ENCODE results near the gene SPACA6. TPM values are rescaled to one million over a fixed set of nuclear protein-coding genes. Genes with fewer than 3 reads are reported as not detected.

SPACA6 gene
- total and polyA plus RNA-seq, 2 experiments from 2014 or later = 5.1 to 11.5 TPM

DNA sequence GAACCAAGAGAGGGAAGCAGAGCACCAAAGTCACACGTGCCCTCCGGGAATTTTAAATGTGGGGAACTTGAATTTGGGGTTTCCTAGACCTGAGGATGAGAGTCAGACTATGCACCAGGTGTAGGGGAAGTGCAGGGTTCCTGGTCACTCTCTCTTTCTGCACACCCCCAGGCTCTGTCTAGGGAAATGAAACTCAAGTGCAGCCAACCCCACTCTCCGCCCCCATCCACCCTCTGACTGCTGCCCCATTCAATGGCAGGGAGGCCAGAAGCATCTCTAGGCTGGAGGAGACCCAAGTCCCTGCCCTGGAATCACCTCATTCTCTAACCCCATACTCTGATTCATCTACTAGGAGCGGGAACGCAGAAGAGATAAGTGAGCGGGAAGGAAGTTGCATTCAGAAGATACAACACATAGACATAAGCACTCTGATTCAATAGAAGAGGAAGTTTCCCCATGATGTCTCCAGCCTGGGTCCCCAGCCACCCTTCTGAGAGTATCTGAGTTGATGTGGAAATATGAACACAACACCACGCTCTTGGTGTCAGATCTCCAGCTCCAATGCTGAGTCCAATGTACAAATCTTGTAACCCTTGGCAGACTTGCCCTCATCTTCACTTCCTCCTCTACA is 41.8 kb upstream of the SPACA6 start:
- Histone ChIP-seq H3K4me3 (no peak overlapping the region), H3K27me3 (ENCODE audit: insufficient read depth) (no peaks in the 10 kb centered on the region), H3K27ac (ENCODE audit: low read depth) (no peak overlapping the region), H3K4me2 (no peak overlapping the region), H3K79me2 (replicated peaks; ENCODE audit: insufficient read depth) (no peaks in the 10 kb centered on the region), H4K20me1 (replicated peaks; ENCODE audit: insufficient read depth) (no peaks in the 10 kb centered on the region), H3F3A (replicated peaks; ENCODE audit: low read depth) (no peaks in the 10 kb centered on the region), H3K9me2 (ENCODE audit: insufficient read depth) (0 out of 2 replicates have a peak, but pooled peaks cover 5% of the 10 kb centered on the region), H3K36me3 (ENCODE audit: insufficient read depth) (no peaks in the 10 kb centered on the region), H2AFZ (no peak overlapping the region), H3K4me1 (ENCODE audit: insufficient read depth) (no peaks in the 10 kb centered on the region)
- H3K36me3 Mint-ChIP-seq (ENCODE audit: low read depth) = peaks cover 14% of the 10 kb centered on the region
- peaks cover 2% of the 10 kb centered on the region for H3K27me3 Mint-ChIP-seq (ENCODE audit: insufficient read depth, low read depth, poor library complexity)
- peaks cover 85% of the 10 kb centered on the region for H3K9me3 Mint-ChIP-seq
- H3K27ac Mint-ChIP-seq = no peak overlapping the region
- TF ChIP-seq JUNB (IDR thresholded peaks at IDR 0.05; ENCODE audit: unreplicated experiment) = no peak
- TF ChIP-seq, protein P1, sequence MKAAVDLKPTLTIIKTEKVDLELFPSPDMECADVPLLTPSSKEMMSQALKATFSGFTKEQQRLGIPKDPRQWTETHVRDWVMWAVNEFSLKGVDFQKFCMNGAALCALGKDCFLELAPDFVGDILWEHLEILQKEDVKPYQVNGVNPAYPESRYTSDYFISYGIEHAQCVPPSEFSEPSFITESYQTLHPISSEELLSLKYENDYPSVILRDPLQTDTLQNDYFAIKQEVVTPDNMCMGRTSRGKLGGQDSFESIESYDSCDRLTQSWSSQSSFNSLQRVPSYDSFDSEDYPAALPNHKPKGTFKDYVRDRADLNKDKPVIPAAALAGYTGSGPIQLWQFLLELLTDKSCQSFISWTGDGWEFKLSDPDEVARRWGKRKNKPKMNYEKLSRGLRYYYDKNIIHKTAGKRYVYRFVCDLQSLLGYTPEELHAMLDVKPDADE (IDR thresholded peaks at IDR 0.05) = no peak
- TF ChIP-seq POLR2AphosphoS5 (IDR thresholded peaks at IDR 0.05; ENCODE audit: low read depth) = no peak
- TF ChIP-seq, protein P2, sequence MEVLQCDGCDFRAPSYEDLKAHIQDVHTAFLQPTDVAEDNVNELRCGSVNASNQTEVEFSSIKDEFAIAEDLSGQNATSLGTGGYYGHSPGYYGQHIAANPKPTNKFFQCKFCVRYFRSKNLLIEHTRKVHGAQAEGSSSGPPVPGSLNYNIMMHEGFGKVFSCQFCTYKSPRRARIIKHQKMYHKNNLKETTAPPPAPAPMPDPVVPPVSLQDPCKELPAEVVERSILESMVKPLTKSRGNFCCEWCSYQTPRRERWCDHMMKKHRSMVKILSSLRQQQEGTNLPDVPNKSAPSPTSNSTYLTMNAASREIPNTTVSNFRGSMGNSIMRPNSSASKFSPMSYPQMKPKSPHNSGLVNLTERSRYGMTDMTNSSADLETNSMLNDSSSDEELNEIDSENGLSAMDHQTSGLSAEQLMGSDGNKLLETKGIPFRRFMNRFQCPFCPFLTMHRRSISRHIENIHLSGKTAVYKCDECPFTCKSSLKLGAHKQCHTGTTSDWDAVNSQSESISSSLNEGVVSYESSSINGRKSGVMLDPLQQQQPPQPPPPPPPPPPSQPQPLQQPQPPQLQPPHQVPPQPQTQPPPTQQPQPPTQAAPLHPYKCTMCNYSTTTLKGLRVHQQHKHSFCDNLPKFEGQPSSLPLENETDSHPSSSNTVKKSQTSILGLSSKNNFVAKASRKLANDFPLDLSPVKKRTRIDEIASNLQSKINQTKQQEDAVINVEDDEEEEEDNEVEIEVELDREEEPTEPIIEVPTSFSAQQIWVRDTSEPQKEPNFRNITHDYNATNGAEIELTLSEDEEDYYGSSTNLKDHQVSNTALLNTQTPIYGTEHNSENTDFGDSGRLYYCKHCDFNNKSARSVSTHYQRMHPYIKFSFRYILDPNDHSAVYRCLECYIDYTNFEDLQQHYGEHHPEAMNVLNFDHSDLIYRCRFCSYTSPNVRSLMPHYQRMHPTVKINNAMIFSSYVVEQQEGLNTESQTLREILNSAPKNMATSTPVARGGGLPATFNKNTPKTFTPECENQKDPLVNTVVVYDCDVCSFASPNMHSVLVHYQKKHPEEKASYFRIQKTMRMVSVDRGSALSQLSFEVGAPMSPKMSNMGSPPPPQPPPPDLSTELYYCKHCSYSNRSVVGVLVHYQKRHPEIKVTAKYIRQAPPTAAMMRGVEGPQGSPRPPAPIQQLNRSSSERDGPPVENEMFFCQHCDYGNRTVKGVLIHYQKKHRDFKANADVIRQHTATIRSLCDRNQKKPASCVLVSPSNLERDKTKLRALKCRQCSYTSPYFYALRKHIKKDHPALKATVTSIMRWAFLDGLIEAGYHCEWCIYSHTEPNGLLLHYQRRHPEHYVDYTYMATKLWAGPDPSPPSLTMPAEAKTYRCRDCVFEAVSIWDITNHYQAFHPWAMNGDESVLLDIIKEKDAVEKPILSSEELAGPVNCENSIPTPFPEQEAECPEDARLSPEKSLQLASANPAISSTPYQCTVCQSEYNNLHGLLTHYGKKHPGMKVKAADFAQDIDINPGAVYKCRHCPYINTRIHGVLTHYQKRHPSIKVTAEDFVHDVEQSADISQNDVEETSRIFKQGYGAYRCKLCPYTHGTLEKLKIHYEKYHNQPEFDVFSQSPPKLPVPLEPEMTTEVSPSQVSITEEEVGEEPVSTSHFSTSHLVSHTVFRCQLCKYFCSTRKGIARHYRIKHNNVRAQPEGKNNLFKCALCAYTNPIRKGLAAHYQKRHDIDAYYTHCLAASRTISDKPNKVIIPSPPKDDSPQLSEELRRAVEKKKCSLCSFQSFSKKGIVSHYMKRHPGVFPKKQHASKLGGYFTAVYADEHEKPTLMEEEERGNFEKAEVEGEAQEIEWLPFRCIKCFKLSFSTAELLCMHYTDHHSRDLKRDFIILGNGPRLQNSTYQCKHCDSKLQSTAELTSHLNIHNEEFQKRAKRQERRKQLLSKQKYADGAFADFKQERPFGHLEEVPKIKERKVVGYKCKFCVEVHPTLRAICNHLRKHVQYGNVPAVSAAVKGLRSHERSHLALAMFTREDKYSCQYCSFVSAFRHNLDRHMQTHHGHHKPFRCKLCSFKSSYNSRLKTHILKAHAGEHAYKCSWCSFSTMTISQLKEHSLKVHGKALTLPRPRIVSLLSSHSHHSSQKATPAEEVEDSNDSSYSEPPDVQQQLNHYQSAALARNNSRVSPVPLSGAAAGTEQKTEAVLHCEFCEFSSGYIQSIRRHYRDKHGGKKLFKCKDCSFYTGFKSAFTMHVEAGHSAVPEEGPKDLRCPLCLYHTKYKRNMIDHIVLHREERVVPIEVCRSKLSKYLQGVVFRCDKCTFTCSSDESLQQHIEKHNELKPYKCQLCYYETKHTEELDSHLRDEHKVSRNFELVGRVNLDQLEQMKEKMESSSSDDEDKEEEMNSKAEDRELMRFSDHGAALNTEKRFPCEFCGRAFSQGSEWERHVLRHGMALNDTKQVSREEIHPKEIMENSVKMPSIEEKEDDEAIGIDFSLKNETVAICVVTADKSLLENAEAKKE (CRISPR knock-in tag; IDR thresholded peaks at IDR 0.05) = no peak
- TF ChIP-seq, protein P3, sequence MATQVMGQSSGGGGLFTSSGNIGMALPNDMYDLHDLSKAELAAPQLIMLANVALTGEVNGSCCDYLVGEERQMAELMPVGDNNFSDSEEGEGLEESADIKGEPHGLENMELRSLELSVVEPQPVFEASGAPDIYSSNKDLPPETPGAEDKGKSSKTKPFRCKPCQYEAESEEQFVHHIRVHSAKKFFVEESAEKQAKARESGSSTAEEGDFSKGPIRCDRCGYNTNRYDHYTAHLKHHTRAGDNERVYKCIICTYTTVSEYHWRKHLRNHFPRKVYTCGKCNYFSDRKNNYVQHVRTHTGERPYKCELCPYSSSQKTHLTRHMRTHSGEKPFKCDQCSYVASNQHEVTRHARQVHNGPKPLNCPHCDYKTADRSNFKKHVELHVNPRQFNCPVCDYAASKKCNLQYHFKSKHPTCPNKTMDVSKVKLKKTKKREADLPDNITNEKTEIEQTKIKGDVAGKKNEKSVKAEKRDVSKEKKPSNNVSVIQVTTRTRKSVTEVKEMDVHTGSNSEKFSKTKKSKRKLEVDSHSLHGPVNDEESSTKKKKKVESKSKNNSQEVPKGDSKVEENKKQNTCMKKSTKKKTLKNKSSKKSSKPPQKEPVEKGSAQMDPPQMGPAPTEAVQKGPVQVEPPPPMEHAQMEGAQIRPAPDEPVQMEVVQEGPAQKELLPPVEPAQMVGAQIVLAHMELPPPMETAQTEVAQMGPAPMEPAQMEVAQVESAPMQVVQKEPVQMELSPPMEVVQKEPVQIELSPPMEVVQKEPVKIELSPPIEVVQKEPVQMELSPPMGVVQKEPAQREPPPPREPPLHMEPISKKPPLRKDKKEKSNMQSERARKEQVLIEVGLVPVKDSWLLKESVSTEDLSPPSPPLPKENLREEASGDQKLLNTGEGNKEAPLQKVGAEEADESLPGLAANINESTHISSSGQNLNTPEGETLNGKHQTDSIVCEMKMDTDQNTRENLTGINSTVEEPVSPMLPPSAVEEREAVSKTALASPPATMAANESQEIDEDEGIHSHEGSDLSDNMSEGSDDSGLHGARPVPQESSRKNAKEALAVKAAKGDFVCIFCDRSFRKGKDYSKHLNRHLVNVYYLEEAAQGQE (IDR thresholded peaks at IDR 0.05; ENCODE audit: unreplicated experiment) = no peak
- TF ChIP-seq NANOG (IDR thresholded peaks at IDR 0.05; ENCODE audit: borderline replicate concordance) = no peak
- no peak for TF ChIP-seq EZH2phosphoT487 (IDR thresholded peaks at IDR 0.05; ENCODE audit: unreplicated experiment)
- TF ChIP-seq STAT1 (IDR thresholded peaks at IDR 0.05; ENCODE audit: unreplicated experiment) = no peak
- no peak for TF ChIP-seq EZH2 (IDR thresholded peaks at IDR 0.05; ENCODE audit: low read depth, unreplicated experiment)
- TF ChIP-seq ZNF331 (CRISPR knock-in tag; IDR thresholded peaks at IDR 0.05; ENCODE audit: low read depth) = no peak
- TF ChIP-seq, protein P4, sequence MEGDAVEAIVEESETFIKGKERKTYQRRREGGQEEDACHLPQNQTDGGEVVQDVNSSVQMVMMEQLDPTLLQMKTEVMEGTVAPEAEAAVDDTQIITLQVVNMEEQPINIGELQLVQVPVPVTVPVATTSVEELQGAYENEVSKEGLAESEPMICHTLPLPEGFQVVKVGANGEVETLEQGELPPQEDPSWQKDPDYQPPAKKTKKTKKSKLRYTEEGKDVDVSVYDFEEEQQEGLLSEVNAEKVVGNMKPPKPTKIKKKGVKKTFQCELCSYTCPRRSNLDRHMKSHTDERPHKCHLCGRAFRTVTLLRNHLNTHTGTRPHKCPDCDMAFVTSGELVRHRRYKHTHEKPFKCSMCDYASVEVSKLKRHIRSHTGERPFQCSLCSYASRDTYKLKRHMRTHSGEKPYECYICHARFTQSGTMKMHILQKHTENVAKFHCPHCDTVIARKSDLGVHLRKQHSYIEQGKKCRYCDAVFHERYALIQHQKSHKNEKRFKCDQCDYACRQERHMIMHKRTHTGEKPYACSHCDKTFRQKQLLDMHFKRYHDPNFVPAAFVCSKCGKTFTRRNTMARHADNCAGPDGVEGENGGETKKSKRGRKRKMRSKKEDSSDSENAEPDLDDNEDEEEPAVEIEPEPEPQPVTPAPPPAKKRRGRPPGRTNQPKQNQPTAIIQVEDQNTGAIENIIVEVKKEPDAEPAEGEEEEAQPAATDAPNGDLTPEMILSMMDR (conservative IDR thresholded peaks at IDR 0.05; ENCODE audit: low read depth in 2 of 2) = no peak
- TF ChIP-seq CREB1 (CRISPR knock-in tag; IDR thresholded peaks at IDR 0.05; ENCODE audit: low read depth) = no peak
- TF ChIP-seq ZNF114 (CRISPR knock-in tag; IDR thresholded peaks at IDR 0.05) = no peak
- H3K4me1 Mint-ChIP-seq = no peaks in the 10 kb centered on the region
- DNase-seq (ENCODE audit: low spot score) (no peak), ATAC-seq (no peak)
- no peak overlapping the region for H3K4me3 Mint-ChIP-seq
